HG03432 (cell line): ENCODE results near the gene PFDN6.

Experiments used
- ATAC-seq: cut with Tn5 transposase; IDR thresholded peaks from one replicate; pipeline ENCODE4 v1.9.1; 2021; ENCODE audit warnings: mild to moderate bottlenecking, moderate library complexity; ENCODE audit not compliant: unreplicated experiment

Gene PFDN6

DNA sequence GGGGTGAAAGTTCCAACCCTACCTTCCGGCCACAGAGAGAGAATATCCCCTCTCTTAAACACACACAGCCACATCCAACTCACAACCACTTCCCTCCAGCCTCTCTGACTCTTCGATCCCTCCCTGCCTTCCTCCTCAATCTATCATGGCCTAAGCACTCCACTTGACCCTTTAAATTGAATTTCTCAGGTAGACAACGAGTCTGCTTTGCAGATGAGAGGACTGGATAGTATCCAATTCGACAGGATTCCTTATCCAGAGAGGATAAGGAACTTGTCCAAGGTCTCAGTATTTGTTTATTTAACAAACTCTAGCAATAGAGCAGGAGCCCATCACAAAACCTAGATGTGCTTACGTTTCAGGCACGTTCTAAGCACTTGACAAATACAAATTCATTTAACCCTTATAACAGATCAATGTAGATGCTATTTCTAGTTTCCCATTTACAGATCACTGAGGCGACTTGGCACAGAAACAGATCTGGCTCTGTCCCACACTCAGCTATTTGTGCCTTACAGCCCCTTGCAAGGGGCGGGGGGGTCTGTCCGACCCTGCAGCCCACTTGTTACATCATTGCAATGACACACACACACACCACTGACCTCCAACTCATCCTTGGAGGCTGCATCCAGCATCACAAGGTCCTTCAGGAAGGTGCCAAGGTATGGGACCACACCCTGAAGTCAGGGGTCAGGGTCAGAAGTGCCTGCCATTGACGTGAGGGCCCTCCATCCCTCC, 4.9 kb downstream of the PFDN6 start:
- ATAC-seq: no peak

DNA sequence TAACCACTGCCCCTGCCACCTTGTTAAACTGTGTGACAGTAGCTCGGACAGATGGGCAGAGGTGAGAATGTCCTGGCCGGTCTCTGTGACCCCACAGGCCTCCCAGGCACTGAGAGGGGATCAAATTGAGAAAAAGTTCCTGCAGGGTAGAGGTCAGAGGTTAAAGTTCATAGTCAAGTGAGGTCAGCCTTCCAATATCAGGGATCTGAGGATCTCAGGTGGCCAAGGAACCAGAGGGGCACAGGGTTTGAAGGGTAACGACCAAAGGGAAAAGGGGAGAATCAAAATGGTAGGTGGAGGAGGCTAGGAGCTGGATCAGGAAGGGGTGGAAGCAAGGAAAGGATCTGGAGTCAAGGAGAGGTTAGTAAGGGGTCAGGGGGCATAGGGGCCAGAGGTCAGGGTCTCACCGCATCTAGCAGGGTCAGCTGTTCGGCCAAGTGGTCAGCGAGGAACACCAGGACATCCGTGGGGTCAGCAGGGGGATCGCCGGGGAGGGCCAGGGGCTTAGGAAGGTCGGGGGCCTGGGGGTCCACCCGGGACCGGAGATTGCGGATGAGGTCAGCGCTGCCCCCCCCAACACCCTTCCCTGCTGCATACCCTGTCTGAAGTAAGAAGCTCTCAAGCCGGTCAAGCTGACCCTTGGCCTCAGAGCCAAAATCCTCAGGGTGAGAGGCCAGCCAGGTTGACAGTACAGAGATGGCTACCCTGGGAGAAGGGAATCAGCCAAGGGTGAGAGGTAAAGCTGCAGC, 6.4 kb downstream of the PFDN6 start:
- ATAC-seq: no peak

DNA sequence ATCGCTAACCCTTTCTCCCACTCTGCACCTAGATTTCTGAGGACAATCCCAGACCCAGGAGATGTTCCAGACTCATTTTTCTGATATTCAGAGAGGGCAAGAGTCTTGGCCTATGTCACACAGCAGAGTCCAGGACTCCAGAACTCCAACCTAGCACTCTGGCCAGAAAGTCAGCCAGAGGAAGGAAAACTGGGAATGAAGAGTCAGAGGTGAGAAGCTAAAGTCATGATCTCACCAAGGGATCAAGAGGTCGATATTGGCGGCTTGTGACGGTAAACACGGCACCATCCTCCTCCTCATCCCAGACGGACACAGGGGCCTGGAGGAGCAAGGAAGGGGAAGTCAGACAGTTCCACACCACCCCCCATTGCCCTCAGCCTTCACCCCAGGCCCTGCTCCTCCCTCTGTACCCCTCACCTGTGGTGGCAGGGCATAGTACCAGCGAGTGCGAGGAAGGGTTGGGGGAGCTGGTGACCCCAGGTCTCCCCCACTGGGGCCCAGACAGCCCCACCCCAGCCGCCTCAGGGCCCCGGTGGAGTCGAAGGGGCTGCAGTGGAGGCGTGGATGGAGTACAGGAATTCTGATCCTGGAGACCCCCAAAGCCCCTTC, 7.5 kb downstream of the PFDN6 start:
- no peak for ATAC-seq

DNA sequence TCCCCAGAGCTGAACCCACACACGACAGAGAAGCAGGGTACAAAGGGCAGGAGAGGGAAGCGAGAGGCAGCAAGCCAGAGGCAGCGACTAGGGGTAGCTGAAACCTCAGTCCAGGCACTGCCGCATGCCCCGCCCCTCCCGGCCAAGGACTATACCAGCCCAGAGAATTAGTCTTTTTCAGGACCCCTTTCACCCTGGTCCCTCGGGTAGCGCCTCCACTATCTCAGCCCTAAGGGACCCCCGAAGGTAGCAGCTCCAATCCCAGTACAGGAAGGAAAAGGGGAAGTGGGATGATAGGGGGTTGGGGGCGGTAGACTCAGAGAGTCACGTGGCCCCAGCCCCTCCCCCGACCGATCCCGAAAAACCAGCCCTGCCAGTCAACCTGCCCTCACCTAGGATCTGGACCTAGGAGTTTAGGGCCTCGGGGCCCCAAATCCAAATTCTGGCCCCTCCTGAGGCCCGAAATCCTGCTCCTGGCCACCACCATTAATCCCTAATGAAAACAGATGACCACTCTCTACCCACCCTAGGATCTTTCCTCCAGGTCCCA, 8.1 kb downstream of the PFDN6 start:
- no peak for ATAC-seq

DNA sequence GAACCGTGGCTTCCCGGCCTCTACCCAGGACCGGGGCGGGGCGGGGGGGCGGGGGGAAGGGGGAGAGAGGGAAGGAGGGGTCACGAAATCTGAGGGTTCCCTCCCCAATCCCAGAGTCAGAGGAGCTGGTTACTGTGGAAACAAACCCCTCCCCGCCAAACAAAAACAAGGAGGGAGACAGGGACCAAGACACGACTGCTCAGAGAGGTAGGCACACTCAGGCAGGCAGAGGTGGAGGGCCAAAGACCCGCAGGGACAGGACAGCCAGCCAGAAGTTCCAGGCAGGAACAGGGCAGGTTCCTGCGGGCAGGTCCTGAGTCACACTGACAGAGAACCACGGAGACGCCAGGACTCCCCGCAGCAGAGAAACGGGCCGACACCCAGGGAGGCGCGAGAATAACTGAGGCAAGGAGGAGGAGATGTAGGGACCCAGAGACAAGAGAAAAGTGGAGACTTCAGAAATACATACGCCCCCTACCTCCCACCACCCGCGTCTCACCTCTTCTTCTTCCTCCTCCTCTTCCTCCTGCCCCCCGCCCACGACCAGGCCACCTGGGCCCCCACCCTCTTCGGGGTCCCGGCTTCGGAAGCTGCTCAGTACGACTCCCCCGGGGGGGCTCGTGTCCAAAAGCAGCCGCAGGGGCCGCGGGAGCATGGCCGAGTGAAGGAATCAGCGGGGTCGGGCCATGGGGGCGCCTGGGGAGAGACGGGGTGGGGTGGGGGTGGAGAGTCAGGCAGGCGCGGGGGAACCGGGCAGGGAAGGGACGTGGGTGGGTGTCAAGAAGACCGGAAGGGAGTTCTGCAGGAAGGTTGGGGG, 8.8 kb downstream of the PFDN6 start:
- no peak for ATAC-seq

DNA sequence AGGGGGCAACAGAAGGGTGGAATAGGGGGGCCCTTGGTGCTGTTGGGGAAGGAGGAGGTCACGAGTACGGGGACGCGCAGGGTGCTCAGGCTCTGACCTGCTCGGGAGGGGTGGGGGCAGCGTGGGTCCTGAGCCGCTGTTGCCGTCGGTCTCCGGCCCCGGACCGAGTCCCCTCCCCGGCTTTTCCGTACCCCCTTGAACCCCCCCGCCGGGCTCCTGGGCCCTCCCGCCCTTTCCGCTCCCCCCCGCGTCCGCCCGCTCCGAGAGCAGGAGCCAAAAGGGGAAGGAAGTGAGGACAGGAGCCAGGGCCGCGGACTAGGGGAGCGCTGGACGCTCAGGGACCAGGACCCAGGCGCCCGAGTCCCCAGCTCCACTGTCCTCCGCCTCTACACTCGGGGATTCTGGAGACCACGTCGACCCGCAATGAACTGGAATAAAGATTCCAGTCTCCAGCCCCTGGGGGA, 9.4 kb downstream of the PFDN6 start, which contains the start of gene RGL2:
Gene RGL2 (minus strand): TSS at position 170 of the 464 bp plus-strand sequence. CDS start 332 bp downstream, outside the sequence.
- ATAC-seq: peak; percentile 28

DNA sequence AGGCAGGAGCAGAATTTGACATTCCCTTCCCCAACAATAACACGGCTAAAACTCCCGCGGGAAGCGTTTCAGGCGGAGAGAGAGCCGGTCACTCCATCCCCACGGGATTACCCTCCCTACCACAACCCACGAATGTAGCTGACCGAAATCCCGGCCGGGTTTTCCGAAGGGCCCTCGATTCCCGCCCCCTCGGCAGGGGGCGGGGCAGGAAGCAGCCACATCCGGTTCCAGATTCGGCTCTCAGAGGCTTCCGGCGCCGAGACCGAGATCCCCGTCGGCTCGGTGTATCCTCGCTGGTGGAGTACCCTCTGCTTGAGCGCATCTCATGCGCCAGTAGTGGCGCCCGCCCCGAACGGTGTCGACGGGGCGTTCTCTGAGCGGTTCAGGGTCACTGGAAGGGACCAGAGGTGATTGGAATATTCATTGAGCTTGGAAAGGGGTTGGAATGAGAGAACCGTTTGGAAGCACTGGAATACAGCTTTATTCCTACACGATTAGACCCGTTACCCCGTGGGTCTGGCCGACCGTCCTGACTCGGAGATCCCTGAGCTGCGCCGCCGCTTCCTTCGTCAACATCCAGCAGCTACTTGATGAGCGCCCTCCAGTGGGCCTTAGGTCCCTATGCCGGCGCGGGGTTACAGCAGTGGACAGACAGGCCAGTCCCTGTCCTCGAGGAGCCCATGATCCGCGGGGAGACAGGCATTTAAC, 10.0 kb downstream of the PFDN6 start:
- ATAC-seq: peak; percentile 71

DNA sequence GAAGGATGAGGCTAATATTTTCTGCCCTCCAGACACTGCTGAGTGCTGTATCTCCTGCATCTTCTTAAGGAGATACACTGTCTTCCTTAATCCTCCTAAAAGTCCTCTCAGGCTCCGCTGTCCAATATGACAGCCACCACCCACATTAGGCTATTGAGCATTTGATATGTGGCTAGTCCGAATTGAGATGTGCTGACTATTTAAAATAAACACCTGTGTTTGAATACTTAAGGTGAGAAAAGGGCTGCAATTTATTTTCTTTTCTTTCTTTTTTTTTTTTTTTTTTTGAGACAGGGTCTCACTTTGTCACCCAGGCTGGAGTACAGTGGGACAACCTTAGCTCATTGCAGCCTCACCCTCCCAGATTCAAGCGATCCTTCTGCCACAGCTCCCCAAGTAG, 12.5 kb downstream of the PFDN6 start:
- ATAC-seq: no peak

DNA sequence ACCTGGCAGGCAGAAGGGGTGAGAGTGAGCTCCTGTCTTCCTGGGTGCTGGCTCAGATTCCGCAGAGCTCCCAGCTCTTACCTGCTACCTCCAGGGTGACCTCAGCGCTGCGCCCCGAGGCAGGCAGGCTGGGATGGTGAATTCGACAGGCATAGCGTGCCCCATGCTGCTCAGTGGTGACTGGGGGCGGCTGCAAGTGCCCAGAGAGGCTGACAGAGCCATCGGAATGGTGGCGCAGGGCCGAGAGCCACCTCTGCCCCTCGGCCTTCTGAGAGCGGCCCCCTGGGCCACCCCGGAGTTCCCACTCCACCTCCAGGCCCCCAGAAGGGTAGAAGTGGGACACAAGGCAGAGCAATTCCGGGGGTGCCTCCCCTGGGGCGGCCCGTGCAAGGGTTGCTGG, 14.8 kb downstream of the PFDN6 start:
- ATAC-seq: no peak

DNA sequence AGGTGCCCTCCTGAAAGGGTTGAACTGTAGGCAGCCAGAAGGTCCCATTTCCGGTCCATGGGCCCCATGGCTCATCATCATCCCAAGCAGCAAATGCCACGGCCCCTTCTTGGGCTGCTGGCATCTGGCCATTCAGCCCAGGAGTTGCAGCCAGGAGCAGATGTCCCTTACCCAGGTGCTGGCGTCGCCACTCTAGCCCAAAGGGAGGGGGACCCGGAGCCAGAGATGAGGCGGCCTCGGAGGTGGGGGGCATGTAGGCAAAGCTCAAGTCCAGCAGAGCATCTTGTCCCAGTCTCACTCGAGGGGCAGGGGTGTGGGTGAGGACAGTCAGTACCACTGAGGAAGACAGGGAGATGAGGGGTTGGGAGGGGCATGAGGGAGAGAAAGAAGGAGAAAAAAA, 15.7 kb downstream of the PFDN6 start:
- no peak for ATAC-seq

DNA sequence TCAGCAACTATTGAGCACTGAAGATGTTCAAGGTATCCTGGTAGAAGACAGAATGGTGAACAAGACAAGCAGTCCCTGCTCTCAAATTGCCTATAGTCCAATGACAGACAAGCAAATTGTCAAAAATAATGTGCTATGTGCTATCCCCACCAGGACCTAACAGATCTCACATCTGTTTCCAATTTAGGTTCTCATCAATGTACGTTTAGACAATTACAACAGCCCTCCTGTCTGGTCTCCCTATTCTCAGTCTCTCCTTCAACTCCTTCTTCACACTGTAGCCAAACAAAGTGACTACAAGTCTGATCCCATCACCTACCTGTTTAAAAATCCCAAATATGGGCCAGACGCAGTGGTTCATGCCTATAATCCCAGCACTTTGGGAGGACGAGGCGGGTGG, 17.0 kb downstream of the PFDN6 start:
- ATAC-seq: no peak

DNA sequence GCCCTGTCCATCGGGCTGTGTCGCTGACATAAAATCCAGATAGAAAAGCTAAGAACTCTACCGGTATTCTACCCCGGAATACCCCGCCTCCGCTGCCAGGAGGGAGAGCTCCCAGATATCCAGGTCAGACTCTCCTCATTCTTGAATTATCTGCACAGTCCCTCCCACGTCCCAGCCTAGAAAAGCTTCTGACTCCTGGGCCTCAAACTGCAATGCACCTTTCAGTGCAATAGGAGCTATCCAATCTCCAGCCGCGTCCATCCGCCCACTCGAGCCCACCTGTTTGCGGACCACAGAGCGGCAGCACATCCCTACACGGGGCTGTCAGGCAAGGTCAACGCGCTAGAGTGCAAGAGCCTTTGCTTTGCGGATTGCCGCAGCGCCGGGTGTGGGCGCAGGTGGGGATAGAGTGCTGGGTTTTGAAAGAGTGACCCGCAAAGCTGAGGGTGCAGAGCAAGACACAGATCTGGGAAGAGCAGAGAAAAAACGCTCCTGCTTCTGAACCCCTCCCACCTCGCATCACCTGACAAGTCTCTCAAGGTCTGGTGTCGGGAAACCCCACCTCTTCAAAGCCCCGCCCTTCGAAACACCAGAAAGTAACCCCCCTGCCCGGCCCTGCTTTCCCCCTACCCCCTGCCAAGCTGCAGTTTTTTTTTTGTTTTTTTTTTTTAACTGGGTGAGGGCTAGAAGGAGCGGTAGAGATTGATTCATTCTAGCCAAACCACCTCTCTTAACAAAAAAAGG, 23.1 kb downstream of the PFDN6 start:
- ATAC-seq: peak; percentile 21

DNA sequence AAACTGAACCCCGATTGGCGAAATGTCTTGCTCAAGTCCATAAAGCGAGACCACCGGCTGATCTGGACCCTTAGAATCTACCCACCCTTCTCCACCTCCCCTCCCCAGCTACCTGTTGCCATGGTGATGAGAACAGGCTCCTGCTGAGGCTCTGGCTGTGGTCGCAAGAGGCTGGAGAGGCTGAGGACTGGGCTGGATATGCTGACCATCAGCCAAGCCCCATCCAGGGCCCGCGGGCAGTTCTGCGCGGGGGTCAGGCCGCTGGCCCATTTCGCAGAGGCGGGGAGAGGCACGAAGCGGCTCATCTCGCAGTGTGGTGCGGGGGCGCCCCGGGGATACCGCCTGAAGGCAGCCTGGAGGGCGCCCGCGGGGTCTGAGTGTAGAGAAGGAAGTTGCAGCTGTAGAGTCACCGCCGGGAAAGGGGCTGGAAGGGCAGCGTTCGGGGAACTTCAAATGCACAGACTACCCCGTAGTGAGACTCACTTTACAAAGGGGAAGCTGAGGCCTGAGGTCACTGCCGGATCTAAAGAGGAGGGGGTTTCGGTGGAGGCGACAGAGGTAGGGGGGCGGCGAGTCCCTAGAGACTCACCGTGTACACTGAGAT, 23.8 kb downstream of the PFDN6 start:
- ATAC-seq: peak; percentile 5

DNA sequence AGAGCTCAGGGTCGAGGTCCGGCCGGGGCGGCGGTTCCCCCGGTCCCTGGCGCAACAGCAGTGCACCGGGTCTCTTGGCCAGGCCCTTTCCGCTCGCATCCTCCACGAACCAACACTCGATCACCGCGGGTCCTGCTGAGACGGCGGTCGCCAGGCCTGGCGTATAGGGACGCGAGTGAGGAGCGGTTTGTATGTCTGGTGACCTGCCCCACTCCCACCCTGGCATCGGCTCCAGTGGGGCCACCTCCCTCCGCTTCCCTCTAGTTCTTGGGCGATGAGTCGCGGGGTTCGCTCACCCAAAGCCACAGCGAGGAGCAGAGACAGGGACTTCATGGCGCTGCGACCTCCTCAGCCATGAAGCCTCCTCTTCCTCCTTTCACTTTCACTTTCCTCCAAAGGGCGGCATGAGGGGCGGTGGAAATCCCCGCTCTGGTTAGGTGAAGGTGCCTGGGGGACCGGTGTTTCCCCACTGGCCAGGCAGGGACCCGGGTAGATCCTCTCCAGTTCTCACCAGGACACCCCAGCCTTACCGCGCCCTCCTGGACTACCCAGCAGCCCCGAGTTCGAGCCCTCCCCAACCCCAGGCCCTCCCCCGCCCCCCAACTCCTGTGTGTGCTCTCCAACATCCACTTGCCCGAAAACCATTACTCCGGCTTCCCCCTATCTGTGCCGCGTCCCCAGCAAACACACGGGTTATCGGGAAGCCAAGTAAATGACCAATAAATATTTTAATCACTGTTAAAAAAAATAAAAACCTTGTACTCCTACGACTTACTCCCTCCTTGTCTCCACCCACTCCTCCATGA, 24.5 kb downstream of the PFDN6 start, which contains the start of gene TAPBP:
Gene TAPBP (minus strand): TSS at position 370 of the 806 bp plus-strand sequence. CDS start 37 bp downstream, at position 333.
- ATAC-seq: peak; percentile 34

DNA sequence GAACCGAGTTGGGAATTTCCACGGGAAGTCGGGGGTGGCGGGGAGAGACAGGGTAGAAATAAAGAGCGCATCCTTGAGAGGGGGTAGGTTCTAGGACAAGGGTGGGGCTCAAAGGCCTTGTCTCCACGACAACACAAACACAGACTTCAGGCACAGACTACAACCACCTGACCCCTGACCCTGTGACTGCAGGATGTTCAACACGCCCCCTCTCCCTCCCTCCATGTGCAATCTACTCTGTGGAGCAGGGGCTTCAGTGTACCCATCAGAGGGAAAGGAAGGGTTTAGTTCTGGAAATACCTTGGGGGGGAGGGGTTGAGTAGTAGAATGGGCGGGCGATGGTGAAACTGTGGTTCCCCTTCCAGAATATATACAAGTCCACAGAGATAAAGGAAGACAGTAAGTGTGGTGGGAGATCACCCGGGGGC, 25.1 kb downstream of the PFDN6 start:
- ATAC-seq: no peak

DNA sequence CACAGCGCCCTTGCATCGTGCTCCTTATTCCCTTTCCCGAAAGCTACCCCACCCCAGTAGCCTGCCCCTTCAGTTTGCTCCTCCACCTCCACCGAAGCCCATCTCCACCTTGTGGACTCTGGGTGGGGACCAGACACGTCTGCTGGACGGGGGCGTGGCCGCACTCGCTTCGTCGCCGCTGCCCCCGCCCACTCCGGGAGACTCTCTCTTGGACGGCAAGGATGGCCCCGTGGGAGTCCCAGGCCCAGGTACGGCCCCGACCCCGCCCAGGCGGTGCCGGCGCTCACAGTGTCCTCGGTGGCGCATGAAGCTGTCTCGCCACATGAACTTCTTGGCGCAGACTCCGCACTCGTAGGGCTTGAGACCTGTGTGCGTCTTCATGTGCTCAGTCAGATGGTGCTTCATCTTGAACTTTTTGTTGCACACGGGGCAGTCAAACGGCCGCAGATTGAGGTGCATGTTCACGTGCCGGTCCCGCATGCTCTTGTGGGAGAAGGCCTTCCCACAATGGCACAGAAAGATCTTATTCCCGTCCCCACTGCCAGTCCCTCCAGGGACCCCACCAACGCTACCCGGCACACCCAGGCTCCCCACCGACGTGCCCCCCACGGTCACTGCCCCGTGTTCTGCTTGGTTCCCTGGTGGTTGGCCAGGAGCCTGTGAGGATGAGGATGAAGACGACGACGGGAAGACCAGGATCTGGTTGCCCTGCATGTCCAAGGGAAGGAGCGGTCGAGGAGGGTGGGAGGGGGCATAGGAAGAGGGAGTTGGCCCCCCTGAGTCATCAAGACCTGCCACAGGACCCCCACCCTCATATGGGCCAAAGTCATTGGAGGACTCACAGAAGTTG, 25.8 kb downstream of the PFDN6 start:
- ATAC-seq: no peak
